Dermis blood vessel endothelial cell (primary cell): Measurements from ENCODE around the gene ANAPC2. TPM values are rescaled to one million over a fixed set of nuclear protein-coding genes. Genes with fewer than 3 reads are reported as not detected.
A peak's percentile ranks its signal among the peaks of the same experiment; 100 is the strongest.

Experiments used
- DNase-seq: peaks from one replicate; pipeline ENCODE4 v3.0.0; 2010
- total RNA-seq: library from RNA; depleted of rRNA; stranded (reverse); fragments of >200 nt; gene quantifications from 2 replicates; pipeline ENCODE4 v1.2.3, GENCODE V29; 2014

The ANAPC2 gene
- total RNA-seq, 1 donor from 2014 or later = 23.1 TPM

- DNase-seq = no peak
These were observed 27.4 kb downstream of the ANAPC2 start for GRCh38 chr9:137160716-137161557.

GRCh38 chr9:137160054-137160425, 28.3 kb downstream of the ANAPC2 start:
- DNase-seq = no peak

- no peak for DNase-seq
These were observed 29.0 kb downstream of the ANAPC2 start for GRCh38 chr9:137159105-137160053.

GRCh38 chr9:137158625-137159024, 29.7 kb downstream of the ANAPC2 start:
- DNase-seq = no peak

- DNase-seq = no peak
These were observed 30.5 kb downstream of the ANAPC2 start for GRCh38 chr9:137157618-137158415.

GRCh38 chr9:137156567-137157375, 31.6 kb downstream of the ANAPC2 start:
- peak; percentile 56 for DNase-seq

GRCh38 chr9:137152844-137153405, 35.4 kb downstream of the ANAPC2 start:
- no peak for DNase-seq

GRCh38 chr9:137150617-137151457, 37.5 kb downstream of the ANAPC2 start:
- peak; percentile 41 for DNase-seq

GRCh38 chr9:137149942-137150616, 38.3 kb downstream of the ANAPC2 start:
- no peak for DNase-seq

GRCh38 chr9:137149363-137149762, 39.0 kb downstream of the ANAPC2 start:
- DNase-seq = no peak

GRCh38 chr9:137148661-137149060, 39.7 kb downstream of the ANAPC2 start:
- no peak for DNase-seq

GRCh38 chr9:137148242-137148641, 40.1 kb downstream of the ANAPC2 start:
- DNase-seq = no peak

GRCh38 chr9:137147793-137148160, 40.6 kb downstream of the ANAPC2 start:
- DNase-seq = no peak

- no peak for DNase-seq
These were observed 41.1 kb downstream of the ANAPC2 start for GRCh38 chr9:137147091-137147792.

- DNase-seq = no peak
These were observed 41.8 kb downstream of the ANAPC2 start for GRCh38 chr9:137146527-137146918.

- DNase-seq = no peak
These were observed 42.4 kb downstream of the ANAPC2 start for GRCh38 chr9:137145731-137146526.

- no peak for DNase-seq
These were observed 44.9 kb downstream of the ANAPC2 start for GRCh38 chr9:137143459-137143858.
